Calu3 (cell line): Measurements from ENCODE around the gene RBM12. TPM values are rescaled to one million over a fixed set of nuclear protein-coding genes. Genes with fewer than 3 reads are reported as not detected.

Experiments used
- BruUV-seq: library from RNA; stranded (reverse); fragments of 400-500 nt; replicated peaks from 2 replicates; lab custom pipeline; 2021; lab: Mats Ljungman, UMichigan
- CTCF ChIA-PET: fragments of 300-600 bp; sonication (Branson Sonifier 250); formaldehyde crosslinking; loops from one replicate; lab custom pipeline; 2022; ENCODE audit warnings: antibody characterized with exemption; lab: Charles Lee
- DNase-seq: peaks from one replicate; pipeline ENCODE4 v3.0.0; 2022
- H3K27ac Mint-ChIP-seq: one replicate; pipeline ENCODE4 v1.8.0; 2022; ENCODE audit warnings: mixed read lengths; ENCODE audit not compliant: unreplicated experiment
- H3K27me3 Mint-ChIP-seq: one replicate; pipeline ENCODE4 v1.8.0; 2022; ENCODE audit warnings: mixed read lengths; ENCODE audit not compliant: unreplicated experiment
- H3K36me3 Mint-ChIP-seq: one replicate; pipeline ENCODE4 v1.8.0; 2022; ENCODE audit warnings: mild to moderate bottlenecking, moderate library complexity, mixed read lengths; ENCODE audit not compliant: insufficient read depth, unreplicated experiment
- H3K4me1 Mint-ChIP-seq: one replicate; pipeline ENCODE4 v1.8.0; 2022; ENCODE audit warnings: mild to moderate bottlenecking, low read depth, mixed read lengths; ENCODE audit not compliant: unreplicated experiment
- H3K4me3 Mint-ChIP-seq: one replicate; pipeline ENCODE4 v1.8.0; 2022; ENCODE audit warnings: mild to moderate bottlenecking, low read depth, moderate library complexity, mixed read lengths; ENCODE audit not compliant: unreplicated experiment
- H3K9me3 Mint-ChIP-seq: one replicate; pipeline ENCODE4 v1.8.0; 2022; ENCODE audit warnings: low read depth, mixed read lengths; ENCODE audit not compliant: unreplicated experiment
- CTCF ChIP-seq: fragments of 200-600 bp; IDR thresholded peaks from one replicate; pipeline ENCODE4 v1.8.0; 2022; ENCODE audit warnings: antibody characterized with exemption; ENCODE audit not compliant: unreplicated experiment
- intact Hi-C: fragments of 100-400 bp; cut with micrococcal nuclease; formaldehyde crosslinking; loops from one replicate; pipeline ENCODE4 v1.10.0; 2022; ENCODE audit not compliant: unreplicated experiment
- total RNA-seq: library from RNA; stranded (reverse); gene quantifications from 2 replicates; pipeline ENCODE4 v1.2.3, GENCODE V29; 2022

The RBM12 gene
- total RNA-seq, 1 experiment from 2014 or later, result 133 TPM

GRCh38 chr20:35629427-35630145 is 35.1 kb downstream of the RBM12 start:
- H3K9me3 Mint-ChIP-seq, result no peaks in the 10 kb centered on the region
- intact Hi-C loops, result no loop called here
- H3K4me1 Mint-ChIP-seq, result no peaks in the 10 kb centered on the region
- H3K36me3 Mint-ChIP-seq, result peaks cover 85% of the 10 kb centered on the region
- CTCF ChIA-PET, result interaction anchor here (0.7 to 2.0 kb wide), 4 partner anchors 10 to 25 kb away, joined by 3 to 5 read pairs (median 3); no protein-coding TSS in a partner anchor
- TF ChIP-seq CTCF, result no peak
- no peaks in the 10 kb centered on the region for H3K27me3 Mint-ChIP-seq
- H3K4me3 Mint-ChIP-seq, result no peak overlapping the region
- no peak for DNase-seq
- H3K27ac Mint-ChIP-seq, result no peak overlapping the region
- no TSS peak for BruUV-seq

GRCh38 chr20:35627121-35627520 is 37.6 kb downstream of the RBM12 start:
- intact Hi-C loops, result no loop called here
- Mint-ChIP-seq H3K9me3 (no peaks in the 10 kb centered on the region), H3K27ac (no peak overlapping the region), H3K36me3 (peaks cover 80% of the 10 kb centered on the region), H3K27me3 (no peaks in the 10 kb centered on the region), H3K4me1 (no peaks in the 10 kb centered on the region), H3K4me3 (no peak overlapping the region)
- TF ChIP-seq CTCF, result no peak
- CTCF ChIA-PET, result no interaction called here
- no TSS peak for BruUV-seq
- DNase-seq, result no peak

- H3K9me3 Mint-ChIP-seq, result no peaks in the 10 kb centered on the region
- H3K4me3 Mint-ChIP-seq, result no peak overlapping the region
Observed at GRCh38 chr20:35626386-35627001, 38.2 kb downstream of the RBM12 start.

More at GRCh38 chr20:35626386-35627001, 38.2 kb downstream of the RBM12 start:
- H3K4me1 Mint-ChIP-seq, result no peaks in the 10 kb centered on the region
- intact Hi-C loops, result no loop called here
- H3K27ac Mint-ChIP-seq, result no peak overlapping the region
- no TSS peak for BruUV-seq
- H3K36me3 Mint-ChIP-seq, result peaks cover 80% of the 10 kb centered on the region
- DNase-seq, result no peak
- no peak for TF ChIP-seq CTCF
- H3K27me3 Mint-ChIP-seq, result no peaks in the 10 kb centered on the region
- CTCF ChIA-PET, result no interaction called here
